GM23338 (cell line): ENCODE results near the gene RPTOR. TPM values are rescaled to one million over a fixed set of nuclear protein-coding genes. Genes with fewer than 3 reads are reported as not detected.

Experiments used
- ATAC-seq: fragments of 200-7000 bp; cut with Tn5 transposase; 3 replicates; pipeline ENCODE4 v1.9.1; 2020
- DNase-seq: peaks from one replicate; pipeline ENCODE4 v3.0.0-alpha.2; 2015; ENCODE audit warnings: low spot score
- H2AFZ ChIP-seq: fragments of 200-600 bp; sonication (generic); 2 replicates; pipeline ENCODE4 v1.8.0; 2016; ENCODE audit warnings: antibody characterized with exemption, mild to moderate bottlenecking, moderate library complexity
- H3F3A ChIP-seq: fragments of 200-600 bp; sonication (generic); replicated peaks from 2 replicates; pipeline ENCODE4 v1.8.0; 2017; ENCODE audit warnings: antibody characterized with exemption, mixed run types, low read depth
- H3K27ac ChIP-seq: fragments of 200-600 bp; sonication (generic); 2 replicates; pipeline ENCODE4 v1.6.1; 2016; ENCODE audit warnings: low read depth
- H3K27me3 ChIP-seq: fragments of 200-600 bp; sonication (generic); 2 replicates; pipeline ENCODE4 v1.8.0; 2016; ENCODE audit warnings: mild to moderate bottlenecking, mixed run types, moderate library complexity; ENCODE audit not compliant: insufficient read depth
- H3K36me3 ChIP-seq: fragments of 200-600 bp; sonication (generic); 2 replicates; pipeline ENCODE4 v1.8.0; 2016; ENCODE audit warnings: mild to moderate bottlenecking; ENCODE audit not compliant: insufficient read depth
- H3K4me1 ChIP-seq: fragments of 200-600 bp; sonication (generic); 2 replicates; pipeline ENCODE4 v1.8.0; 2016; ENCODE audit warnings: mild to moderate bottlenecking, moderate library complexity; ENCODE audit not compliant: insufficient read depth
- H3K4me2 ChIP-seq: fragments of 200-600 bp; sonication (generic); 2 replicates; pipeline ENCODE4 v1.7.1; 2017; ENCODE audit warnings: mixed run types
- H3K4me3 ChIP-seq: fragments of 200-600 bp; sonication (generic); 2 replicates; pipeline ENCODE4 v1.6.1; 2016; ENCODE audit warnings: mixed run types
- H3K79me2 ChIP-seq: fragments of 200-600 bp; sonication (generic); replicated peaks from 2 replicates; pipeline ENCODE4 v1.8.0; 2017; ENCODE audit warnings: mild to moderate bottlenecking; ENCODE audit not compliant: insufficient read depth
- H3K9me2 ChIP-seq: fragments of 200-600 bp; sonication (generic); 2 replicates; pipeline ENCODE4 v1.8.0; 2017; ENCODE audit not compliant: insufficient read depth
- H4K20me1 ChIP-seq: fragments of 200-600 bp; sonication (generic); replicated peaks from 2 replicates; pipeline ENCODE4 v1.8.0; 2017; ENCODE audit warnings: mild to moderate bottlenecking; ENCODE audit not compliant: insufficient read depth
- H3K27ac Mint-ChIP-seq: 2 replicates; pipeline ENCODE4 v1.8.0; 2020; ENCODE audit warnings: inconsistent platforms, mild to moderate bottlenecking, moderate library complexity, mixed read lengths
- H3K27me3 Mint-ChIP-seq: 3 replicates; pipeline ENCODE4 v1.8.0; 2022; ENCODE audit warnings: low read depth, mild to moderate bottlenecking, moderate library complexity, mixed read lengths, inconsistent platforms; ENCODE audit not compliant: insufficient read depth, poor library complexity
- H3K36me3 Mint-ChIP-seq: 3 replicates; pipeline ENCODE4 v1.8.0; 2021; ENCODE audit warnings: low read depth, mild to moderate bottlenecking, inconsistent platforms, moderate library complexity, mixed read lengths
- H3K4me1 Mint-ChIP-seq: 3 replicates; pipeline ENCODE4 v1.8.0; 2020; ENCODE audit warnings: mild to moderate bottlenecking, inconsistent platforms, mixed read lengths
- H3K4me3 Mint-ChIP-seq: 3 replicates; pipeline ENCODE4 v1.8.0; 2021; ENCODE audit warnings: moderate library complexity, mild to moderate bottlenecking, inconsistent platforms, mixed read lengths
- H3K9me3 Mint-ChIP-seq: 3 replicates; pipeline ENCODE4 v1.8.0; 2020; ENCODE audit warnings: moderate library complexity, mild to moderate bottlenecking, inconsistent platforms, mixed read lengths
- CREB1 ChIP-seq: fragments of 250-450 bp; sonication (Bioruptor Pico); IDR thresholded peaks from 2 replicates; pipeline ENCODE4 v1.5.0; 2020; ENCODE audit warnings: low read depth, mild to moderate bottlenecking, moderate library complexity
- ETS1 ChIP-seq: IDR thresholded peaks from 2 replicates; pipeline ENCODE4 v1.6.1; 2016; ENCODE audit warnings: antibody characterized with exemption
- EZH2phosphoT487 ChIP-seq: fragments of 200-600 bp; sonication (generic); IDR thresholded peaks from one replicate; pipeline ENCODE4 v1.8.1; 2018; ENCODE audit warnings: antibody characterized with exemption; ENCODE audit not compliant: unreplicated experiment
- JUNB ChIP-seq: IDR thresholded peaks from one replicate; pipeline ENCODE4 v1.6.1; 2016; ENCODE audit warnings: antibody characterized with exemption; ENCODE audit not compliant: unreplicated experiment
- NANOG ChIP-seq: IDR thresholded peaks from 2 replicates; pipeline ENCODE4 v1.6.1; 2016; ENCODE audit warnings: antibody characterized with exemption, borderline replicate concordance
- POLR2AphosphoS5 ChIP-seq: IDR thresholded peaks from 2 replicates; pipeline ENCODE4 v1.6.1; 2016; ENCODE audit warnings: antibody characterized with exemption, low read depth
- REST ChIP-seq: IDR thresholded peaks from one replicate; pipeline ENCODE4 v1.6.1; 2018; ENCODE audit warnings: antibody characterized with exemption; ENCODE audit not compliant: unreplicated experiment
- STAT1 ChIP-seq: IDR thresholded peaks from one replicate; pipeline ENCODE4 v1.6.1; 2016; ENCODE audit warnings: antibody characterized with exemption; ENCODE audit not compliant: unreplicated experiment
- ZNF114 ChIP-seq: fragments of 250-450 bp; sonication (Bioruptor Pico); IDR thresholded peaks from 2 replicates; pipeline ENCODE4 v1.5.0; 2020; ENCODE audit warnings: mild to moderate bottlenecking, moderate library complexity
- ZNF331 ChIP-seq: fragments of 250-450 bp; sonication (Bioruptor Pico); IDR thresholded peaks from 2 replicates; pipeline ENCODE4 v1.5.0; 2020; ENCODE audit warnings: low read depth, mild to moderate bottlenecking, moderate library complexity
- polyA plus RNA-seq: library from polyadenylated mRNA; unstranded; fragments of >200 nt; fragmentation: Nextera tagmentation; extraction: Ambion mirVana; gene quantifications from 2 replicates; pipeline ENCODE4 v1.2.1, GENCODE V29; 2016
- total RNA-seq: library from RNA; depleted of rRNA; stranded (reverse); fragments of >200 nt; shearing (Covaris generic); gene quantifications from 2 replicates; pipeline ENCODE4 v1.2.3, GENCODE V29; 2014

The RPTOR gene
- total and polyA plus RNA-seq, 2 experiments from 2014 or later, result 9.5 to 38.0 TPM

GRCh38 chr17:80839511-80839941 lies 294.9 kb downstream of the RPTOR start:
- no peaks in the 10 kb centered on the region; the same call in 2 of the 3 replicates for H3K9me3 Mint-ChIP-seq
- TF ChIP-seq ZNF331 (CRISPR knock-in tag) (no peak), STAT1 (no peak), EZH2phosphoT487 (no peak), POLR2AphosphoS5 (no peak)

GRCh38 chr17:80839970-80840369 lies 295.3 kb downstream of the RPTOR start:
- no peak overlapping the region for H3K4me2 ChIP-seq
- no peak for TF ChIP-seq NANOG
- no peak for TF ChIP-seq EZH2phosphoT487
- Mint-ChIP-seq H3K36me3 (peaks cover 5% of the 10 kb centered on the region; the same call in 2 of the 3 replicates), H3K27me3 (peaks cover 9% of the 10 kb centered on the region), H3K4me1 (peaks cover 10% of the 10 kb centered on the region), H3K9me3 (no peaks in the 10 kb centered on the region; the same call in 2 of the 3 replicates), H3K4me3 (no peak overlapping the region), H3K27ac (no peak overlapping the region)
- no peak for DNase-seq
- no peak overlapping the region for H2AFZ ChIP-seq
- no peaks in the 10 kb centered on the region; the same call in 1 of the 2 replicates for H3K79me2 ChIP-seq
- no peak overlapping the region for H3K4me3 ChIP-seq
- no peaks in the 10 kb centered on the region; the same call in 1 of the 2 replicates for H4K20me1 ChIP-seq
- H3K9me2 ChIP-seq, result no peaks in the 10 kb centered on the region
- no peaks in the 10 kb centered on the region for H3K36me3 ChIP-seq
- no peaks in the 10 kb centered on the region for H3F3A ChIP-seq
- no peaks in the 10 kb centered on the region for H3K27me3 ChIP-seq
- H3K27ac ChIP-seq, result peak overlapping the region; percentile 50; the same call in 1 of the 2 replicates
- no peak for ATAC-seq
- H3K4me1 ChIP-seq, result no peaks in the 10 kb centered on the region

More at GRCh38 chr17:80839511-80839941, 294.9 kb downstream of the RPTOR start:
- H4K20me1 ChIP-seq, result no peaks in the 10 kb centered on the region; the same call in 1 of the 2 replicates
- no peaks in the 10 kb centered on the region for H3K4me1 ChIP-seq
- Mint-ChIP-seq H3K36me3 (peaks cover 5% of the 10 kb centered on the region; the same call in 2 of the 3 replicates), H3K27ac (no peak overlapping the region; the same call in 1 of the 2 replicates), H3K27me3 (peaks cover 9% of the 10 kb centered on the region), H3K4me3 (no peak overlapping the region), H3K4me1 (peaks cover 6% of the 10 kb centered on the region)
- DNase-seq (no peak), ATAC-seq (no peak)
- H3F3A ChIP-seq, result no peaks in the 10 kb centered on the region
- H3K27me3 ChIP-seq, result no peaks in the 10 kb centered on the region
- H3K79me2 ChIP-seq, result no peaks in the 10 kb centered on the region; the same call in 1 of the 2 replicates
- H3K4me2 ChIP-seq, result no peak overlapping the region
- no peaks in the 10 kb centered on the region for H3K9me2 ChIP-seq
- H2AFZ ChIP-seq, result no peak overlapping the region
- H3K36me3 ChIP-seq, result no peaks in the 10 kb centered on the region
- H3K27ac ChIP-seq, result peak overlapping the region; percentile 50; the same call in 1 of the 2 replicates
- no peak overlapping the region for H3K4me3 ChIP-seq

GRCh38 chr17:80842456-80843013 lies 297.9 kb downstream of the RPTOR start:
- H3K4me3 ChIP-seq, result no peak overlapping the region
- H2AFZ ChIP-seq, result no peak overlapping the region
- H3K36me3 ChIP-seq, result no peaks in the 10 kb centered on the region
- no peaks in the 10 kb centered on the region for H3F3A ChIP-seq
- Mint-ChIP-seq H3K4me3 (no peak overlapping the region; the same call in 2 of the 3 replicates), H3K27me3 (peaks cover 11% of the 10 kb centered on the region), H3K27ac (peak overlapping the region; percentile 38; the same call in 1 of the 2 replicates), H3K9me3 (no peaks in the 10 kb centered on the region; the same call in 2 of the 3 replicates), H3K4me1 (peaks cover 22% of the 10 kb centered on the region), H3K36me3 (peaks cover 15% of the 10 kb centered on the region)
- no peak for DNase-seq
- H3K27ac ChIP-seq, result no peak overlapping the region
- H3K4me2 ChIP-seq, result no peak overlapping the region
- ATAC-seq, result no peak
- no peaks in the 10 kb centered on the region for H3K4me1 ChIP-seq
- H4K20me1 ChIP-seq, result no peaks in the 10 kb centered on the region; the same call in 1 of the 2 replicates
- H3K79me2 ChIP-seq, result no peaks in the 10 kb centered on the region
- H3K9me2 ChIP-seq, result no peaks in the 10 kb centered on the region
- no peaks in the 10 kb centered on the region for H3K27me3 ChIP-seq
- TF ChIP-seq NANOG (no peak), REST (no peak), JUNB (no peak), ZNF114 (no peak), CREB1 (no peak), STAT1 (no peak), ETS1 (no peak)
